Mesendoderm (in vitro differentiated cells): ENCODE results near the gene SH2B2.
"Not testable (repeated sequence)": the region's sequence is repeated elsewhere in the genome, so short reads cannot be mapped to it uniquely, and the experiment has no call there.

Experiments used
- DNase-seq: peaks from one replicate; pipeline ENCODE4 v3.0.0; 2013
- H2AK5ac ChIP-seq: 2 replicates; pipeline ENCODE4 v1.6.1; 2013; ENCODE audit warnings: low read length, inconsistent platforms
- H2BK120ac ChIP-seq: 2 replicates; pipeline ENCODE4 v1.6.1; 2013; ENCODE audit warnings: low read depth, mild to moderate bottlenecking, low read length, moderate library complexity, mixed read lengths
- H2BK15ac ChIP-seq: replicated peaks from 2 replicates; pipeline ENCODE4 v1.6.1; 2013; ENCODE audit warnings: low read depth, mild to moderate bottlenecking, moderate library complexity
- H2BK5ac ChIP-seq: 2 replicates; pipeline ENCODE4 v1.6.1; 2013; ENCODE audit warnings: low read length, inconsistent platforms
- H3K18ac ChIP-seq: 2 replicates; pipeline ENCODE4 v1.6.1; 2013; ENCODE audit warnings: mild to moderate bottlenecking, low read length, mixed read lengths
- H3K23ac ChIP-seq: one replicate; pipeline ENCODE4 v1.6.1; 2013; ENCODE audit warnings: low read length
- H3K27ac ChIP-seq: 2 replicates; pipeline ENCODE4 v1.5.1; 2013; ENCODE audit warnings: low read depth, mild to moderate bottlenecking, inconsistent platforms, low read length, moderate library complexity
- H3K27me3 ChIP-seq: 2 replicates; pipeline ENCODE4 v1.6.1; 2013; ENCODE audit warnings: low read length, control low read depth, mild to moderate bottlenecking, inconsistent platforms; ENCODE audit not compliant: insufficient read depth, poor library complexity
- H3K36me3 ChIP-seq: 2 replicates; pipeline ENCODE4 v1.6.1; 2013; ENCODE audit warnings: low read length, inconsistent platforms; ENCODE audit not compliant: control insufficient read depth, insufficient read depth
- H3K4ac ChIP-seq: one replicate; pipeline ENCODE4 v1.6.1; 2013; ENCODE audit warnings: low read depth, mild to moderate bottlenecking, low read length, moderate library complexity
- H3K4me1 ChIP-seq: 2 replicates; pipeline ENCODE4 v1.6.1; 2013; ENCODE audit warnings: low read depth, low read length, inconsistent platforms; ENCODE audit not compliant: control insufficient read depth
- H3K4me2 ChIP-seq: 2 replicates; pipeline ENCODE4 v1.6.1; 2013; ENCODE audit warnings: low read length
- H3K4me3 ChIP-seq: 2 replicates; pipeline ENCODE4 v1.5.1; 2013; ENCODE audit warnings: mild to moderate bottlenecking, low read length
- H3K56ac ChIP-seq: one replicate; pipeline ENCODE4 v1.6.1; 2013; ENCODE audit warnings: low read length
- H3K79me1 ChIP-seq: 2 replicates; pipeline ENCODE4 v1.6.1; 2013; ENCODE audit warnings: low read length, inconsistent platforms
- H3K79me2 ChIP-seq: 2 replicates; pipeline ENCODE4 v1.6.1; 2013; ENCODE audit warnings: mild to moderate bottlenecking, low read length; ENCODE audit not compliant: control insufficient read depth, insufficient read depth
- H3K9ac ChIP-seq: 2 replicates; pipeline ENCODE4 v1.6.1; 2013; ENCODE audit warnings: low read length, inconsistent platforms
- H4K5ac ChIP-seq: one replicate; pipeline ENCODE4 v1.6.1; 2013; ENCODE audit warnings: low read length
- H4K8ac ChIP-seq: one replicate; pipeline ENCODE4 v1.6.1; 2013; ENCODE audit warnings: low read depth, mild to moderate bottlenecking, control low read depth, low read length, moderate library complexity
- WGBS: extraction: QIAGEN DNeasy Blood & Tissue Kit; methylation state at CpG from one replicate; pipeline ENCODE4 v1.1.7; 2013; ENCODE audit warnings: low lambda C conversion rate, missing lambda C conversion rate; ENCODE audit not compliant: insufficient coverage; ENCODE audit errors: extremely low coverage; 5-methylcytosine and 5-hydroxymethylcytosine counted together

The SH2B2 gene

DNA sequence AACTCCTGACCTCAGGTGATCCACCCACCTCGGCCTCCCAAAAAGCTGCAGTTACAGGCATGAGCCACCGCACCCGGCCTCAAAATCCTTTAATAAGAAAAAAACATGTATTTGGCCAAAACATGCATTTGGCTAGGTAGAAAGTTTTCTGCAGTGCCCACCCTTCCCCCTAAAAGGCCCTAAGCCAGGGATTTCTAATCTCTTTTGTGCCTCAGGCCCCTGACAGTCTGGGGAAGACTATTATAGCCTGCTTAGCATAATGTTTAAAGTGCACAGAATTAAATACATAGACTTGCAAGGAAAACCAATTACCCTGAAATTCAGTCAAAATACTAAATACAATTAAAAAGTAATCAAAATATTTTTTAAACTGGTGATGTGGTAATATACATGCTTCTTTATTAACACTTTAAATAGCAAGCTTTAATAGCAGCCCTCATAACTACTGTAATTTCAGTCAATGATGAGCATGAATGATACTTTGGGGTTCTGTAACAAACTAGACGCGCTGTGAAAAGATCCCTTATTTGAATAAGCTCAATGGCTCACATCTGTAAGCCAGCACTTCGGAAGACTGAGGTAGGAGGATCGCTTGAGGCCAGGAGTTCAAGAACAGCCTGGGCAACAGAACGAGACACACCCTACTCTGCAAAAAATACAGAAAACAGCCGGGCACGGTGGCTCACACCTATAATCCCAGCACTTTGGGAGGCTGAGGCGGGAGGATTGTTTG is 39.7 kb downstream of the SH2B2 start:
- H3K4me1 ChIP-seq: no peaks in the 10 kb centered on the region
- H3K4me2 ChIP-seq: no peak overlapping the region
- H3K9ac ChIP-seq: no peak overlapping the region
- DNase-seq: no peak
- no peaks in the 10 kb centered on the region for H3K79me1 ChIP-seq
- H3K4ac ChIP-seq: no peak overlapping the region
- no peaks in the 10 kb centered on the region for H3K27me3 ChIP-seq
- H2AK5ac ChIP-seq: no peak overlapping the region
- H3K79me2 ChIP-seq: no peaks in the 10 kb centered on the region
- H3K36me3 ChIP-seq: no peaks in the 10 kb centered on the region
- H2BK5ac ChIP-seq: no peak overlapping the region
- H3K56ac ChIP-seq: no peak overlapping the region
- H3K23ac ChIP-seq: no peak overlapping the region
- H2BK120ac ChIP-seq: no peak overlapping the region
- no peak overlapping the region for H2BK15ac ChIP-seq
- no peak overlapping the region for H3K27ac ChIP-seq
- H3K18ac ChIP-seq: no peak overlapping the region
- H3K4me3 ChIP-seq: no peak overlapping the region
- no CpG with 5 or more reads among the region's 11 CpGs for WGBS
- no peak overlapping the region for H4K5ac ChIP-seq
- no peak overlapping the region for H4K8ac ChIP-seq

GRCh38 chr7:102327183-102327582 is 40.5 kb downstream of the SH2B2 start:
- H3K18ac ChIP-seq, H4K5ac ChIP-seq, H2BK120ac ChIP-seq, H2AK5ac ChIP-seq, H2BK15ac ChIP-seq, H3K4me2 ChIP-seq, H3K56ac ChIP-seq, H4K8ac ChIP-seq, H3K4me1 ChIP-seq, H3K36me3 ChIP-seq, H3K4me3 ChIP-seq, DNase-seq, H3K79me2 ChIP-seq, H3K27me3 ChIP-seq, H3K9ac ChIP-seq, H3K79me1 ChIP-seq, H3K4ac ChIP-seq, H2BK5ac ChIP-seq, H3K27ac ChIP-seq, H3K23ac ChIP-seq: not testable (repeated sequence)
- no CpG with 5 or more reads among the region's 6 CpGs for WGBS

DNA sequence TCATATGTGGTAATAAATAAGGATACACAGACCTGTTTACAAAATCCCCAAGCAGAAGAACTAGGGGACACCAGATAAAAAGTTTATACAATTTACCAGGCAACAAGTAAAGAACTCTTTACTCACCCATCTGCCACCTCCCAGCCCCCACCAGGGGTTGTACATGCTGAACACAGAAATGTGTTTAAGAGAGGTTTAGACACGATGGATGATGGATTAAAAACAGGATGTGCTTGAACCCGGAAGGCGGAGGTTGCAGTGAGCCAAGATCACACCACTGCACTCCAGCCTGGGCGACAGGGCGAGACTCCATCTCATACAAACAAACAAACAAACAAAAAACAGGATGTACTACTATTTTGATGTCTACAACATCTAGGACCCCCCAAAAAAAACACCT is 42.2 kb downstream of the SH2B2 start:
- H2BK5ac ChIP-seq, H3K79me1 ChIP-seq, H3K56ac ChIP-seq, H2AK5ac ChIP-seq, H4K5ac ChIP-seq, H3K27ac ChIP-seq, H3K36me3 ChIP-seq, H3K4me2 ChIP-seq, H2BK15ac ChIP-seq, H3K18ac ChIP-seq, H2BK120ac ChIP-seq, H3K27me3 ChIP-seq, DNase-seq, H3K79me2 ChIP-seq, H3K4ac ChIP-seq, H3K4me3 ChIP-seq, H3K23ac ChIP-seq, H4K8ac ChIP-seq, H3K4me1 ChIP-seq, H3K9ac ChIP-seq: not testable (repeated sequence)
- WGBS: no CpG with 5 or more reads among the region's 5 CpGs

DNA sequence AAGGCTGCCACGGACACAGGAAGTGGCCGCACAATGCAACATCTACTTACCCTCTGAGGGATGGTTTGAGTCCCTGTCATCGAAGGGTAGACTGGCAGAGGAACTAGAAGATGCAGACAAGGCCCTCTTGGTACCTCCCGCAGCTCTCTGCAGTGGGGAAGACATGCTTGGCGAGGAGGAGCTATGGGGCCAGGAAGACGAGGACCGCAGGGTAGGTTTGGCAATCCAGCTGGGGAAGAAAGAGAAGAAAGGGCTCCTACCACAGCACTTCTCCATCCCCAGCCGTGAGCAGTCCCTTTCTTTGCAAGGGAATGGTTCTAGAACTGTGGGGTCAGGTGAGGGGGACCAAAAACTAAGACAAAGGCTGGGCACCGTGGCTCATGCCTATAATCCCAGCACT is 42.7 kb downstream of the SH2B2 start:
- not testable (repeated sequence) for H3K36me3 ChIP-seq, H4K5ac ChIP-seq, H3K27me3 ChIP-seq, H4K8ac ChIP-seq, H3K79me2 ChIP-seq, H3K79me1 ChIP-seq, H3K18ac ChIP-seq, H3K56ac ChIP-seq, H3K4ac ChIP-seq, H3K9ac ChIP-seq, DNase-seq, H2BK15ac ChIP-seq, H3K4me1 ChIP-seq, H3K27ac ChIP-seq, H2AK5ac ChIP-seq, H2BK5ac ChIP-seq, H3K23ac ChIP-seq, H2BK120ac ChIP-seq, H3K4me2 ChIP-seq, H3K4me3 ChIP-seq
- WGBS: no CpG with 5 or more reads among the region's 9 CpGs

DNA sequence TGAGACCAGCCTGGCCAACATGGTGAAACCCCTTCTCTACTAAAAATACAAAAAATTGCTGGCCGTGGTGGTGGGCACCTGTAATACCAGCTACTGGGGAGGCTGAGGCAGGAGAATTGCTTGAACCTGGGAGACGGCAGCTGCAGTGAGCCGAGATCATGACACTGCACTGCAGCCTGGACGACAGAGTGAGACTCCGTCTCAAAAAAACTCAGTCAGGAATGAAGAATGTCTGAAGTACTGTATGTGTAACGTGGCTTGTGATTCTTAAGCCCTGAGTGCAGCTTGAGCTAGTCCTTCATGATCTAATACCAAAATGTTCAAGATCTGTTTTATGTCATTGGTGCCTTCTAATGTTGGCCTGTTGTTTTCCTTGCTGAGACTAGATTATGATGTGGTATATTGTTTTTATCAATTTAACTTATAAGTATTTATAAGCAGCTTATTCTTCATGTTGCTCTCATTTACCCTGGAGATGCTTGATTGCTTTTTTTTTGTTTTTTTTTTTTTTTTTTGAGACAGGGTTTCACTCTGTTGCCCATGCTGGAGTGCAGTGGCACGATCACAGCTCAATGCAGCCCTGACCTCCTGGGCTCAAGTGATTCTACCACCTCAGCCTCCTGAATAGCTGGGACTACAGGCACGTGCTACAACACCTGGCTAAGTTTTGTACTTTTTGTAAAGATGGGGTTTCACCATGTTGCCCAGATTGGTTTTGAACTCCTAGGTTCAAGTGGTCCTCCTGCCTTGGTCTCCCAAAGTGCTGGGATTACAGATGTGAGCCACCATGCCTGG is 44.2 kb downstream of the SH2B2 start:
- not testable (repeated sequence) for H4K5ac ChIP-seq, H3K56ac ChIP-seq, H3K4me3 ChIP-seq, H4K8ac ChIP-seq, H3K27me3 ChIP-seq, H3K4me1 ChIP-seq, H3K23ac ChIP-seq, H3K18ac ChIP-seq, H2BK15ac ChIP-seq, H3K79me2 ChIP-seq, H2AK5ac ChIP-seq, H3K4me2 ChIP-seq, H2BK5ac ChIP-seq, H2BK120ac ChIP-seq, H3K36me3 ChIP-seq, H3K79me1 ChIP-seq, H3K27ac ChIP-seq, DNase-seq, H3K9ac ChIP-seq, H3K4ac ChIP-seq
- no CpG with 5 or more reads among the region's 8 CpGs for WGBS
